ENCODE measurements around the gene RSPRY1. TPM values are rescaled to one million over a fixed set of nuclear protein-coding genes. Genes with fewer than 3 reads are reported as not detected.

Gene RSPRY1
- total RNA-seq = 49.6 TPM

GRCh38 chr16:57185945-57186871 is at the start of gene RSPRY1, which contains the start of gene PSME3IP1:
Gene RSPRY1, plus strand, starts transcription at chr16:57186329. Its CDS starts 18,330 bp downstream, at chr16:57204659.
Gene PSME3IP1, minus strand, starts transcription at chr16:57186039. Its CDS starts 12,185 bp downstream, at chr16:57173854.
- DNase-seq (ENCODE audit: low spot score) = peak; percentile 100

GRCh38 chr16:57137043-57137442 is 49.1 kb upstream of the RSPRY1 start:
- DNase-seq (ENCODE audit: low spot score) = no peak

GRCh38 chr16:57137566-57138273 is 48.4 kb upstream of the RSPRY1 start:
- DNase-seq (ENCODE audit: low spot score) = no peak

- DNase-seq (ENCODE audit: low spot score) = no peak
These were observed 47.7 kb upstream of the RSPRY1 start for GRCh38 chr16:57138281-57138935.

DNA sequence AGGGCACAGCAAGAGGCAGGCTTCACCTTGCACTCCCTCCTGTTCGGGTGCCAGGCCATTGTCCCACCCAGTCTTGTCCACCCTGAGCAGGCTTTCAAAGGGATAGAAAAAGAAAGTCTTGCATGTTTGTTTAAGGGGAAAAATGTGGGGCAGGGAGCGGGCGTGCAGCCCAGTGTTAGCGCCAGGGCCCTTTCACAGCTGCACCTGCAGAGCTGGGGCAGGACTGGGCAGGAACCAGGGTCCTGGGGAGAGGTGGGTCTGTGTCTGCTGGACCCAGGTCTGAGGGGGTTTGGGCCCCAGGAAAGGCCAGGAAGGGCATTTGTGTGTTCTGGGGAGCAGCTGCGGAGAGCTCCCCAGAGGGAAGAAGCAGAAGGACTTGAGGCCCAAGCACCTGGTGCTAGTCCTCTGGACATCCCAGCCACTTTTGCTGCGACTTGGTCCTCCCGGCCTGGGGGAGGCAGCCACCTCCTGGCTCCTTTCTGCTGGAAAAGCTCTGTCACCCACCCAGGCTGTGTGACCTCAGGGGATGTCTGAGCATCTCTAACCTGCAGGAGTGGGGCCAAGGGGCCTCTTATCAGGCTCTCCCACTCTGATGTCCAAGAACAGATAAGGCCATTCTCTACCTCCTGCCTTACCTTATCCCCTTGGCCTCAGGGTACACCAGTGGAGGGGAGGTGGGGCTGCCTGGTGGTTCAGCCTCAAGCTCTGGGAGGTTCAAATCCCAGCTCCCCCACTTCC is 45.0 kb upstream of the RSPRY1 start:
- DNase-seq (ENCODE audit: low spot score) = no peak

- no peak for DNase-seq (ENCODE audit: low spot score)
These were observed 44.1 kb upstream of the RSPRY1 start for GRCh38 chr16:57141822-57142631.

DNA sequence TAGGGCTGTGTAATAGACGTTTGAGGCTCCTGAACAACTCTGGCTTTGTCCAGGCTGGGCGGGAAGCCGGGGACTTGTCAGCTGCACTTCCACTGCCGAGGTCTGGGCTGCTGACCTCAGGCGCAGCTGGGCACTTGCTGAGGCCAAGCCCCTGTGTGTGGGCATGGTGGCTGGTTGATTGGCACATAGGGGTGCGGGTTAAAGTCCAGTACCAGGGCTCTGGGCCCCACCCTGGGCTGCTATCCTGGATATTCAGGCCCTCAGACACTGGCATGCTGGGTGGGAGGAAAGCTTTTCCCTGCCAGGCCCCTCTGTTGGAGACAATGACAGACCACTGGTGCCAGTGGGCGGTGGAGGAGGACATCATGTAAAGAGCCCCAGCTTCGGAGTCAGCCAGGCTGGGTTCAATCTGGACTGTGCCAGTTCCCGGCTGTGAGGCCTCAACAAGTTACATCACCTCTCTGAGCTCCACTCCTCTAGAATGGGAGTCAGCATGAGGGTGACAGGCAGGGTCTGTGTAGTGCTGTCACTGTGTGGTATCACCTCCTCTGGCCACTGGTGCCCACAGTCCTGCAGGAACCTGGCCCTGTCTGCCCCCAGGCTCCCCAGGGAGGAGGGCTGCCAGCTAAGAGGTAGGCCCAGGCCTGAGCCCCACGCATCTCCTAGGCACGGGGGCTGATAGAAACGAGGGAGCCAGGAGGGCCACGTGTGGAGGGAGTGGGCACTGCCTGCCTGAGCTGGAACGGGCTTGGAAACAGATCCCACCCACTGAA is 42.8 kb upstream of the RSPRY1 start:
- no peak for DNase-seq (ENCODE audit: low spot score)

- no peak for DNase-seq (ENCODE audit: low spot score)
These were observed 42.1 kb upstream of the RSPRY1 start for GRCh38 chr16:57144027-57144426.

DNA sequence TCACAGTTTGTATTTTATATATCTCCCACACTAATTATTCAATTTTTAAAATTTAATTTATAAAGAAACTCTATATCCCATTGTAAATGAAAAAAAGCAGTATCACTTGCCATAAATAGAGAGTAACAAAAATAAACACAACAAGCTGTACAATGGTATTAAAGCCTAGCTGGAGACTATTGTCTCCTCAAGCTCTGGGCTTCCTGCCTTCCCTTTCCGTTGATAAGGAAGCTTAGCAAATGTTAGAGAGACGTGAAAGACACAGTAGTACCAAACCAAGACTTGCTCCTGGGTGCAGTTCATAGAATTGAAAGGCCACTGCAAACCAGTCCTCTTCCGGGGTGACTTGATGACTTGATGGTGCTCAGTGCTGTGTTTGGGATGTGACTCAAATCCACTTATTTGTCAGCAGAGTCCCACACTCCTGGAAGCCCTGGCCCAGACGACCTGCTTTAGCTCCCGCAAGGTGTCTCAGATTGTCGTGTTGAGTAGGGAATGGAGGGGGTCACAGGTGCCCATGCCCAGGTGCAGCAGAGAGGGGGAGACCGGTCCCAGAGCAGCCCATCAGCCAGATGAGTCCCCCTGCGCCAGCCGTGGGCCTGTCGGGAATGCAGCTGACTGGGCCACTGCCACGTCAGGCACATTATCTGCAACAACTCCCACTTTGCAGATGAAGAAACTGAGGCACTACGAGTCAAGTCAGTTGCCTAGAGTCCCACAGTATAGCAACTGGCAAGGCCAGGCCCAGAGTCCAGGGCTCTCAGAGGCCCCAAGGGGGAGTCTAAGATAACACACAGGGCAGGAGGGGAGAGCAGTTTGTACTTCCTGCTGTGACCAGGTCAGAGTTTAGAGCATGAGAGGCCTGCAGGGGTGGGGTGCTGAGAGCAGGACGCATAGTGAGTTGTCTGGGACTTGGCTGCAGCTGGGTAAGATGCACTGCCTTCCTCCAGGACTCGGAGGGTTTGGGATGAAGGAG is 40.8 kb upstream of the RSPRY1 start:
- DNase-seq (ENCODE audit: low spot score) = no peak

DNA sequence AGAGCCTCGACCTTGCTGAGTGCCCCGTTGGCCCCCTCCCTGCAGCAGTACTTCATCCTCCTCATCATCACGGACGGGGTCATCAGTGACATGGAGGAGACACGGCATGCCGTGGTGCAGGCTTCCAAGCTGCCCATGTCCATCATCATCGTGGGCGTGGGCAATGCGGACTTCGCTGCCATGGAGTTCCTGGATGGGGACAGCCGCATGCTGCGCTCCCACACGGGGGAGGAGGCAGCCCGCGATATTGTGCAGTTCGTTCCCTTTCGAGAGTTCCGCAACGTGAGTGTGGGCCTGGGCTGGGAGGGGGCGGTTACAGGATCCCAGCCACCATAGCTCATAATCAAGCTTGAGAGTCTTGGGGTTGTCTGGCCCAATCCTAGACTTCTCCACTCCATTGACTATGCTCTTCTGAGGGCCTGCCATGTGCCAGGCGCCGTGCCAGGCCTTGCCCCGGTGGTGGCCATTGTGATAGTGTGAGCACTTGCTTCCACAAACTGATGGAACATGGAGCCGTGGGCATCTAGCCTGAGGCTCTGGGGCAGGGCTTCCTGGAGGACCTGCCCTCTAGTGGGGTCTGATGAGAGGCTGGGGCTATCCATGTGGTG is 40.0 kb upstream of the RSPRY1 start:
- DNase-seq (ENCODE audit: low spot score) = no peak

DNA sequence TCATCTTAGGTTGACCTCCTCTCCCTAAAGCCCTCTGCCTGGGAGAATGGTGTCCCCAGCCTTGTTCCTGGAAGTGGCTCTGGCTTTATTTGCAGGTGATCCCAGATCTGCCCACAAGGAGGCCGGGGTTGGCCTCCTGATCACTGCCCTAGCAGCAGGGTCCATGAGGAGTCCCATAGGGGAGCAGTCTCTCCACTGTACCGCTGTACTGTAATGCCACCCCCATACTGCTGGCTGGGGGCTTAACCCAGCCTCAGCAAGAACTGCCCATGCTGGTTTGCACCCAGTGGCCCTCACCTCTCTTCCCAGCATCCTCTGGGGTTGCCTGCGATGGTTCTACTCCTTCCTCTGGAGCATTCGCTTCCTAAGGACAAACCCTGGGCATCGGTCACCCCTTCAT is 39.4 kb upstream of the RSPRY1 start:
- DNase-seq (ENCODE audit: low spot score) = no peak

- no peak for DNase-seq (ENCODE audit: low spot score)
These were observed 38.5 kb upstream of the RSPRY1 start for GRCh38 chr16:57147381-57148221.

DNA sequence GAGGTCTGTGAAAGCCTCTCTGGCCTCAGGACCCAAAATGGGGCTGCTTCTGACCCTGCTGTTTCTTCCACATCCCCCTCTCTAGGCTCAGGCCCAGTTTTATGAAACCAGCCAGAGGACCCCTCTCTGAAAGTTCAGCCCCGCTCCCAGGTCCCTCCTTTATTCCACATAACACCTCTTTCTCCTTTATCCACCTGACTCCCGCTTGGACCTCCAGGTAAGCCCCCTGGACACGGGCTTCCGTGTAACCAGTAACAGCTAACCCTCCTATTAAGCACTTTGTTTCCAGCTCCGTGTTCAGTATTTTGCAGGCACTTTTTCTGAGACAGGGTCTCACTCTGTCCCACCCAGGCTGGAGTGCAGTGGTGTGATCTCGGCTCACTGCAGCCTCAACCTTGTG is 37.6 kb upstream of the RSPRY1 start:
- no peak for DNase-seq (ENCODE audit: low spot score)

GRCh38 chr16:57149391-57149790 is 36.7 kb upstream of the RSPRY1 start:
- no peak for DNase-seq (ENCODE audit: low spot score)

DNA sequence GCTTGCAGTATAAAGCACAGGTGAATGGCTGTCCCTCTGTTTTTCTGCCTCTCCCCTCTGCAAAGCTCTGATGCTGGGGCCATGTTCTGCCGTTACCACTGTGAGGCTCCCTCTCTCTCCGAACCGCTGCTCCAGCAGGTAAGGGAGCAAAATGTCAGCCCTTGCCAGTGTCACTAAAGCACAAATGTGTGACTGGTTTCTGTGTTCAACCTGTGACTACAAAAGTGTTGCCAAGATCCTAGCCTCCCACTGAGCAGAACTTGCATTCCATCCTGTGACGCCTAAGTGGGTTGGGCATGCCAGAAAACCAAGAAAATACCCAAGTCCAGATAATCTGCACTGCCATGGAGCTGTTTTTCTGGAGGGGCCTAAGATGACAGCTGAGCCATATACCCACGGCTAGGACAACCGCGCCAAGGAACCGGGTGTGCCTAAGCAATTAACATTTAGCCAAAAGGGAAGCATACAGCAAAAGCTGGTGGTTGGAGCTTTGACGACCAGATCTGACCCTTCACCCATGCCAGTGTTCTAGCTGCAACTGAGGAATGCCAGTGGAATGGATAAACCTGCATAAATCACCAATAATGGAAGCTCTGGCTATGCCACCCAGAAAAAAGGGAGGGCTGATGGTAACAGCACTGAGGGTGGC is 35.3 kb upstream of the RSPRY1 start:
- no peak for DNase-seq (ENCODE audit: low spot score)

- DNase-seq (ENCODE audit: low spot score) = no peak
These were observed 34.8 kb upstream of the RSPRY1 start for GRCh38 chr16:57151369-57151768.

All from mucosa of gallbladder (tissue), 1 donor.